NCI-H2029 treated with DMSO at 0.1 percent for 48 hours (cell line): ENCODE measurements around the gene SLC12A9.
A peak's percentile ranks its signal among the peaks of the same experiment; 100 is the strongest.
"Not testable (repeated sequence)": the region's sequence is repeated elsewhere in the genome, so short reads cannot be mapped to it uniquely, and the experiment has no call there.

ENCODE experiments used
- DNase-seq: peaks from one replicate; lab custom pipeline; 2025; lab: John Stamatoyannopoulos, UW

Gene SLC12A9

DNA sequence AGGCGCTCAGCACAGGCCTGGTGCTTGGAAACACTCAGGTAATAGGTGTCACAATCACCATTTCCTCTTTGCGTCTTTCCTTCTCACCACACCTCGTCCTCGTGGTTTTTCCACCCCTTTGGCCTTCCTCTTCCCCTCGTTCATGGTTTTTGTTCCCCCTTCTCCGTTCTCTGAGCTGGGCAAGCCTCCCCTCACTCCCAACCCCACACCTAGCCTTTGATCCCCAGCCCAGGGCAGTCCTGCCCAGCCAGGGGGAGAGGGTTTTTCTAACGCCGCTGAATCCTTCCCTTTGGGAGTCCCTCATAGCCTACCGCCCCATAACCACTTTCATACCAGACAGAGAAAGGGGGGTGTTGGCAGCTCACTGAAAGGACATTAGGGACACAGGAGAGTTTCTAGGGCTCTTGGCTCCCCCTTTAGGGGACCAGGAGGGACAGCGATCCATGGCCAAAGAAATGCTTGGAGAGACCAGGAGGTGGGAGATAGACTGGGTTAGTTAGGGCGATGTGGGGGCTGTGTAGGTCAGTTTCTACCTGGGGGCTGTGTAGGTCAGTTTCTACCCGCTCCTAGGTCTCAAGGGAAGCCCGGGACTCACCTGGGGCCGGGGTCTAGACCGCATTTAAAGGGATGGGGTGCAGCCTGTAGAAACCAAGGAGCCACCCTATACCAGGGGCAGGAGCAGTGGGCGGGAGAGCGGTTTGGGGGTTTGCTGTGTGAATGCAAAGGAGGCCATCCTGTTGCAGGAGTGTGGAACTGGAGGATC is 26.6 kb upstream of the SLC12A9 start:
- no peak for DNase-seq

DNA sequence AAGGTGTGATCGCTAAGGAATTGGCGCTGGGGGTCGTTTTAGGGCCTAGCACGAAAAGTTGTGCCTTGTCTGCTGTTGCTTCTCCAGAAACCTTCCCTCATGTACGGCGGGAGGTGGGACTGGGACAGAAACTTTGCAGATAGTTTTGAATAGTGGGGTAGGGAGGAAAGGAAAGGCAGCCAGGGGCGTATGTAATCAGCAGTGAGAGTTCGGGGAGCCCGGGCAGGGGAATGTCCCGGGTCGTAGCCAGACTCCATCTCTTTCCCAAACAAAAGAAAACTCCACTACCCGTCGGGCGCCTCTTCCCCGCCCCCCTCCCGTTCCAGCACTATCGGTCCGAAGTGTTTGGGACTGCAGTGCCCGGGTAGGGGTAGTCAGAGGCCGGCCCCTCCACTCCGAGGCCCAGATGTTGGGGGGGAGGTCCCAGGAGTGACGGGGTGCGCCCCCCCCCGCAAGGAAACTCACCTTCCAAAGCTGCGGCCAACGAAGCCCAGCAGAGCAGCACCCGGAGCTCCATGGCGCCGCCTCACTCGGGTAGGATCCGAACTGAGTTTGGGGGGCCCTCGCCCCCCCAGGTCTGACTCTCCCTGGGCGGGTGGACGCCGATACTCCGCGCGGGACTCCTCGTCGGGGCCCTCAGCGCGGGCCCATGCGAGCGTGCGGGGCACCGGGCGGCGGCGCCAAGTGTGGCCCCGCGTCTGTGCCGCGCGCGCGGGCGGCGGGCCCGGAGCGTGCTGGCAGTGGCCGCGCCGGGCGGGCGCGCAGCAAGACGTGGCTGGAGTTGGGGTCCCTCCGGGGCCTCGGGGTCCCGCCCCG is 25.8 kb upstream of the SLC12A9 start:
- DNase-seq: no peak

DNA sequence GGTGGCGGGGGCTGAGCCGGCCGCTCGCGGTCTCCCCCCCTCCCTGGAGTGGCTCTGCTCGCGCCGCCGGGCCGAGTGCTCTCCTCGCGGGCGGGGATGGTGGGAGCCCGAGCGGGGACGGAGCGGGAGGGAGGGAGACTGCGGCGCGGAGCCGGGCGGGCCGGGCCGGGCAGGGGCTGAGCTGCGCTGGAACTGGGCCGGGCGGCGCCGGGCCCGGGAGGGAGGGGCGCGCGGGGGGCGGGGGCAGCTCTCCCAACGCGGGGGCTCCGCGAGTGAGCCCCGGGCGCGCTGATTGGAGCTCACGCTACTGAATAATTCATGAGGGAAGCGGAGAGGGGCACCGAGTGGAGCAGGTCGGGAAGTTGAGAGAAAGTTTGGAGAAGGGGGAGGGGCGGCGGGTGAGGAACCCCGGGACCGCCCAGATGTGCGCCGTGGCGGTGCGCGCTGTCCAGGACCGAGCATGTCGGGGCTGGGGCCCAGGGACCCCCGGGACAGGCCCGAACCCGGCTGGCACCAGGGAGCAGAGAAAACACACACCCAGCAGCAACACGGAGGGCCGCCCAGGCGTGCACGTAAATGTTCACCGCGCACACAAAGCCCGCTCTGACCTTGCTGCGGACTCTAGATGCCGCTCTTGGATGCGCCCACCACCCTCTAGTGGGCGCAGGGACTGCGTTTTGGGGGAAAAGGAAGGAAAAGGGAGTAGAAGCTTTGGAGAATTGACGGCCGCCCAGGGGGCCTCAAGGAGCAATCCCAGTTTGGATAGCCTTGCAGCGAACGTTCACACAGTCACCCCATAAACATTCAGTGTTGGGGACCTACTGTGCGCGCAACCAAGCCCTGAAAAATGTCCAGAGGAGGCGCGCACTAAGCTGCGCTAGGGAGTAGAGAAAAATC is 24.9 kb upstream of the SLC12A9 start, which contains the start of gene EPHB4:
TSS of gene EPHB4 (minus strand) at position 194 of the 897 bp plus-strand sequence. CDS start 493 bp downstream, outside the sequence.
- no peak for DNase-seq

DNA sequence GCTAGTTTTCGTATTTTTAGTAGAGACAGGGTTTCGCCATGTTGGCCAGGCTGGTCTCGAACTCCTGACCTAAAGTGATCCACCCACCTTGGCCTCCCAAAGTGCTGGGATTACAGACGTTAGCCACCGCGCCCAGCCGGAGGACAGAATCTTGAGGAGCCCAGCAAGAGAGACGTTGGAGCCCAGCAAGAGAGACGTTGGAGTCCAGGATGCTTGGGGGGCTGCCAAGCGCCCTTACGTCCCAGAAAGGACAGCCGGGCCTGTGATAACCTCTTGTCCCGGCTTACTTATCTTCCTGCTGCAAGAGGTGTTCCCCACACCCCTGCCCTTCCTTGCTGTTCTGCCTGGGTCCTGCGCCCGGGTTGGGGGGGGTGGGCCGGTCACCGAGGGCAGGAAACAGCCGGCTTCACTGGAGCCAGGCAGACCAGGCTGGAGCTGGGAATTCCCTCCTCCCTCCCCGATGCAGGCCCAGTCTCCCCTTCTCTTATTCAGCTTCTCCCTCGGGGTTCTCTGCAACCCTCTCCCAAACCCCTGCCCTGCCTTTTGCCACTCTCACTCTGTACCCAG is 23.3 kb upstream of the SLC12A9 start:
- no peak for DNase-seq

GRCh38 chr7:100830396-100830795 is 22.1 kb upstream of the SLC12A9 start:
- DNase-seq: no peak

DNA sequence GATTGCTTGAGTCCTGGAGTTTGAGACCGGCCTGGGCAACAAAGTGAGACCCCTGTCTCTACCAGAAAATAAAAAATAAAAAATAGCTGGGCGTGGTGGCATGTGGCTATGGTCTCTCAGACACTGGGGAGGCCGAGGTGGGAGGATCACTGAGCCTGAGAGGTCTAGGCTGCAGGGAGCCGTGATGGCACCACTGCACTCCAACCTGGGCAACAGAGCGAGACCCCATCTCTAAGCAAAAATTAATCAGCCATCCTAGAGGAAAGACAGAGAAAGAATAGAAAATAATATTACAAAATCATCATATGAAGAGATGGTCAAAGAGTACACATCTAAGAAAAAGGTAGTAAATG is 20.3 kb upstream of the SLC12A9 start:
- no peak for DNase-seq

DNA sequence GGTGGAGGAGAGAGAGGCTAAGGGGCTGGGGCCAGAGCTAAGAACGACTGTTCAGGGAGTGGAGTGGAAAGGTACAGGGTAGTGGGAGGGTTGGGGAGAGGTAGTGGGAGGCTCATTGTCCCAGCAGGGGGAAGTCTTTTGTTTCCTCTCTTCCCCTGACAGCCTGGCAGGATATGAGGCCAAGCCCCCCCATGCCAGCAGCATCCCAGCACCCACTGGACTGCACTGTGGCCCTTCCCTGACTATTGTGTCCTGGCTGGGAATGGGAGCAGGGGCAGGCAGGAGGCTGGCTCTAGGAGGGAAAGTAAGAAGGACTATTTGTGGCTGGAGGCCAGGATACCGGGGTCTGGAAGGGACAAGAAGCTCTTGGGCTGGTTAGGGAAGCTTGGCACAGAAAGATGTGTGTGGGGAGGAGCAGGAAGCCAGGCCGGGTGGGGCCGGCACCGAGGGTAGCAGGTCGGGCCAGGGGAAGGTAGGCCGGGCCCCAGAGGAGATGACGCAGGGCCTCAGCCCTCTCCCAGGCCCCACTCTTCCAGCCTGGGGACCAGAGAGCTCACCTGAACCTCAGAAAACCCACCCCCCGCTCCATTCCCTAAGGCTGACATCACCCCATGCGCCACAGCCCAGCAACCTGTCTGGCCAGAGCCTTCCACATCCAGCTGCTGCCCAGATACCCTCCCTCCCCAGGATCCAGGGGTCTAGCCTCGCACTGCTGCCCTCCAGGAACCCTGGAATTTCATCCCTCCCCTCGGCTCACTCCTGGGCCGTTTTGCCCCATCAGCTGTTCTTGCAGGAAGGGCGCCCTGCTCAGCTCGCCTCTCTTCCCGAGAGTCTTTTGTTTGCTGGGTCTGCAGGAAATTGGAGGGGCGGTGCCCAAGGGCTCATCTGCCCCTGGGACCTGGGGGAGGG is 16.4 kb upstream of the SLC12A9 start:
- no peak for DNase-seq

DNA sequence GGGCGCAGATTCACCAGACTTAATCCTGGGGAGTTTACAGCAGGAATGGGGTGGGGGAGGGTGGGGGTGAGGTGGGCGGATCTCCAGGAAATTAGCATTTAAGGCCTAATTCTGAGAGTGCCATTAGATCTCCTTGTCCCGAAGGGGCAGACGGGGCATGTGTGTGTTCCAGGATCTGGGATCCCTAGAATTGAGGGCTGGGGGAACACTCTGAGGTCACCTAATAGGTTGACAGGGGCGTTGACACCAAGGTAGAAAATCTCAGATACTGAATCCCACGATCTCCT is 15.8 kb upstream of the SLC12A9 start:
- DNase-seq: no peak

DNA sequence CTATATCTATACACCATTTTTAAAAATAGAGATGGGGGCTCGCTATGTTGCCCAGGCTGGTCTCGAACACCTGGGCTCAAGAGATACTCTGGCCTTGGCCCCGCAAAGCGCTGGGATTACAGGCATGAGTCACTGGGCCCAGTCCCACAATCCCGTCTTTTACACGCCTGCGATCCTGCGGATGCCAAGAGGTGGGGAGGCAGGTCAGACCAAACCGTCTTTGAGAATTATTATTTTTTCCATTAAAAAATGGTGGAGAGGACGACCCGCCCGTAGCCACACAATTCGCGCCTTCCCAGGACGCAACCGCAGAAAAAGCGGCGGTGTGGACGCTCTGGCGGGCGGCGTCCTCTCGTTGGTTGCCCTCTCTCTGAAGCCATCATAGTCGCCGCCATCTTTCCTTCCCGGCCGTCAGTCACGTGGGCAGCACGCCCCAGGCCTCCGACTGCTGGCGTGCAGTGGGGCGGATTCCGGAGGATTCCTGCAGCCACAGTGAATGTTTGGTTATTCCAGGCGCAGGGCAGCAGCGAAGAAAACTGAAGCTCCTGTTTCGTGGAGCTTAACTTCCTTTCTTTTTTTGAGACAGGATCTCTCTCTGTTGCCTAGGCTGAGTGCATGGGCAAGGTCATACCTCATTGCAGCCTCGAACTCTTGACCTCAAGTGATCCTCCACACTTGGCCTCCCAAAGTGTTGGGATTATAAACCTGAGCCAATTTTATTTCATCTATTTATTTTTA is 15.2 kb upstream of the SLC12A9 start:
- peak; percentile 61 for DNase-seq

- no peak for DNase-seq
These were observed 13.2 kb upstream of the SLC12A9 start for GRCh38 chr7:100839361-100839760.

GRCh38 chr7:100840470-100841100 is 11.9 kb upstream of the SLC12A9 start:
- DNase-seq: no peak

GRCh38 chr7:100847360-100847759 is 5.2 kb upstream of the SLC12A9 start:
- no peak for DNase-seq

GRCh38 chr7:100854146-100854895 is 1.8 kb downstream of the SLC12A9 start:
- no peak for DNase-seq

- not testable (repeated sequence) for DNase-seq
These were observed 2.4 kb downstream of the SLC12A9 start for GRCh38 chr7:100854899-100855298.

DNA sequence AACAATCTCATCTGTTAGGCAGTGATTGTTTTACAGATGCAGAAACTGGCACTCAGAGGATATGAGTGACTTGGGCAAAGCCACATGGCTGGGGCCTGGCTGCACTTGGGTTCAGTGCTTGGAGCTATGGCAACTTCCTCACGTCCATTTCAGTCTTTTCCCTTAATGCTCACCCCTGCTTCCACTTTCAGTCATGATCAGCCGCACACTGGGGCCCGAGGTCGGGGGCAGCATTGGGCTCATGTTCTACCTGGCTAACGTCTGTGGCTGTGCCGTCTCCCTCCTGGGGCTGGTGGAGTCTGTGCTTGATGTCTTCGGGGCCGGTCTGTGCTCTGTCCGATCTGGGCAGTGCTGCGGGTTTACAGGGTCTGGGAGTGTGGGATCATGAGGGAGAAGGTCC is 3.0 kb downstream of the SLC12A9 start:
- no peak for DNase-seq

- DNase-seq: no peak
These were observed 4.4 kb downstream of the SLC12A9 start for GRCh38 chr7:100856871-100857282.

GRCh38 chr7:100859856-100860255 is 7.3 kb downstream of the SLC12A9 start:
- DNase-seq: no peak

DNA sequence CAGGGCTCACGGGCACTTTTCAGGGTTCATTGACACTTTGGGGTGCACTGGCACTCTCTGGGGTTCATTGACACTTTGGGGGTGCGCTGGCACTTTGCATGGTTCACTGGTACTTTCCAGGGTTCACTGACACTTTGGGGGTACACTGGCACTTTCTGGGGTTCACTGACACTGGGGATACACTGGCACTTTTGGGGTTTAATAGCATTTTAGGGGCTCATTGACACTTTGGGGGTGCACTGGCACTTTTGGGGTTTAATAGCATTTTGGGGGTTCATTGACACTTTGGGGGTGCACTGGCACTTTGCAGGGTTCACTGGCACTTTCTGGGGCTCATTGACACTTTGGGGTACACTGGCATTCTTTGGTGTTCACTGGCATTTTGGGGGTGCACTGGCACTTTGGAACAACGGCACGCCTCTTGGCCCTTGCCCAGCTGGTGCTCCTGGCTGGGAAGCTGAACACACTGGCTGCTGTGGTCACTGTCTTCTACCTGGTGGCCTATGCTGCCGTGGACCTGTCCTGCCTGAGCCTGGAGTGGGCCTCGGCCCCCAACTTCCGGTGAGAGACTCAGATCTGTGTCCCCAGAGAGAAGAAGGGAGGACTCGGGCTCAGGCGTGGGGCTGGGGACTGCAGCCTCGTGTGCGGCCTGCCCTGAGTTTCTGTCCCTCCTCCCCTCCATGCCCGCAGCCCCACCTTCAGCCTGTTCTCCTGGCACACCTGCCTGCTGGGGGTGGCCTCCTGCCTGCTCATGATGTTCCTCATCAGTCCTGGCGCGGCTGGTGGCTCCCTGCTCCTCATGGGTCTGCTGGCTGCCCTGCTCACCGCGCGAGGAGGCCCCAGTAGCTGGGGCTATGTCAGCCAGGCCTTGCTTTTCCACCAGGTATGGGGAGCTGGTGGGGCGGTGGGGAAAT is 8.4 kb downstream of the SLC12A9 start:
- no peak for DNase-seq
